ENCODE results near the gene SPINT4.
"Not testable (repeated sequence)": the region's sequence is repeated elsewhere in the genome, so short reads cannot be mapped to it uniquely, and the experiment has no call there.

SPINT4 gene

DNA sequence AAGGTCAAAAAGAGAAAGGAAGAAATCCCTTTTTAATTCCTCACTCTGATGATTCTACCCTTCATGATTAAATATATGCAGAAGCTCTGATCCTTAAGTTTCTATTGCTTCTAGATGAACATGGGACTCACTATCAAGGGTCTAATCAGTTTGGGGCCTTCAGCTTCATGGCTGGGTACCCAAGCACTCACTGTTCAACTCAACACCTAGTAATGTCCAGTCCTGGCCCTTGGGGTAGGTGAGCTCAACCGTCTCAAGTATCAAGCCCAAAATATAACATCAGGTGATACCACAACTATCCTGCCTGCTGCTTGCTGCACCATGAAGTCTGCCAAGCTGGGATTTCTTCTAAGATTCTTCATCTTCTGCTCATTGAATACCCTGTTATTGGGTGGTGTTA lies at the start of gene SPINT4:
Gene SPINT4 (plus strand): TSS at position 301 of the 400 bp plus-strand sequence. CDS start 21 bp downstream, at position 322.
- no peak for DNase-seq (ENCODE audit: low read depth, low spot score)

DNA sequence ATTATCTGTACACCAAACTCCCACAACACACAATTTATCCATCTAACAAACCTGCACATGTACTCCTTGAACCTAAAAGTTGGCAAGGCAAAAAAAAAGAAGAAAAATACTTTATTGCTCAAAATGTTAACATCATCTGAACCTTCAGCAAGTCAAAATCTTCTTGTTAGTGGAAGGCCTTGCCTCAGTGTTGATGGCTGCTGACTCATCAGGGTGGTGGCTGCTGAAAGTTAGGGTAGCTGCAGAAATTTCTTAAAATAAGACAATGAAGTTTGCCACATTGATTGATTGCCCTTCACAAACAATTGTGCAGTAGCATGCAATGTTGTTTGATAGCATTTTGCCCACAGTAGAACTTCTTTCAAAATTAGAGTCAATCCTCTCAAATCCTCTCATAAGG lies 49.4 kb upstream of the SPINT4 start:
- DNase-seq (ENCODE audit: low read depth, low spot score) = no peak

DNA sequence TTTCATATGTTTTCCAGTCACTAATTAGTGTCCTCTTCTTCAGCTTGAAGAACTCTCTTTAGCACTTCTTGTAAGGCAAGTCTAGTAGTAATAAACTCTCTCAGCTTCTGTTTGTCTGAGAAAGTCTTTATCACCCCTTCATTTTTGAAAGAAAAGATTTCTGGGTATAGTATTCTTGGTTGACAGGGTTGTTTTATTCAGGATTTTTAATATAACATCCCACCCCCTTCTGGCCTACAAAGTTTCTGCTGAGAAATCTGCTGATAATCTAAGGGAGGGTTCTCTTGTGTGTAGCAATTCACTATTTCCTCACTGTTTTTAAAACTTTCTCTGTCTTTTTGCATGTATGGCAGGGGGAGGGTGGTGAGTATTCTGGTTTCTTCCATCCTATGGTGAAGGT lies 42.5 kb upstream of the SPINT4 start:
- DNase-seq (ENCODE audit: low read depth, low spot score) = no peak

DNA sequence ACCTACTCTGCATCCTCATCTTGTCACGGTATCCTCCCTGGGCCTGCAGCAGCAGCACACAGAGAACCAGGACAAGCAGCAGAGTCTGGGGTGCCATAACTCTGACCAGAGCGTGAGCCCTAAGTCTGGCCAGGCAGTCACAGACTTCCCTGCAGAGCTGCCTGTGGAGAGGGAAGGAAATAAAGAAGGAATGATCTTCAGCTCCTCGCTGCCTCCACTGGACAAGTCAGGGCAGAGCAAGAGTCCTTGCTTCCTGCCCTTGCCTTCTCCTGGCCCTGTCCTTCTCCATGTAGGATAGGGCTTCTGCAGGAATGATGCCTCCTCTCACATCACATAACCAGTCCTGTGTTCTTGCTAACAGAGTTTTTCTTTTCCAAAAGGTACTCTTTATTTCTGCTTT lies 36.3 kb upstream of the SPINT4 start:
- DNase-seq (ENCODE audit: low read depth, low spot score) = no peak

DNA sequence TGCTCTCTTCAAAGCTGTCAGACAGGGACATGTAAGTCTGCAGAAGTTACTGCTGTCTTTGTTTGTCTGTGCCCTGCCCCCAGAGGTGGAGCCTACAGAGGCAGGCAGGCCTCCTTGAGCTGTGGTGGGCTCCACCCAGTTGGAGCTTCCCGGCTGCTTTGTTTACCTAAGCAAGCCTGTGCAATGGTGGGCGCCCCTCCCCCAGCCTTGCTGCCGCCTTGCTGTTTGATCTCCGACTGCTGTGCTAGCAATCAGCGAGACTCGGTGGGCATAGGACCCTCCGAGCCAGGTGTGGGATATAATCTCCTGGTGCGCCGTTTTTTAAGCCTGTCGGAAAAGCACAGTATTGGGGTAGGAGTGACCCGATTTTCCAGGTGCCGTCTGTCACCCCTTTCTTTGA lies 28.8 kb upstream of the SPINT4 start:
- not testable (repeated sequence) for DNase-seq (ENCODE audit: low read depth, low spot score)

DNA sequence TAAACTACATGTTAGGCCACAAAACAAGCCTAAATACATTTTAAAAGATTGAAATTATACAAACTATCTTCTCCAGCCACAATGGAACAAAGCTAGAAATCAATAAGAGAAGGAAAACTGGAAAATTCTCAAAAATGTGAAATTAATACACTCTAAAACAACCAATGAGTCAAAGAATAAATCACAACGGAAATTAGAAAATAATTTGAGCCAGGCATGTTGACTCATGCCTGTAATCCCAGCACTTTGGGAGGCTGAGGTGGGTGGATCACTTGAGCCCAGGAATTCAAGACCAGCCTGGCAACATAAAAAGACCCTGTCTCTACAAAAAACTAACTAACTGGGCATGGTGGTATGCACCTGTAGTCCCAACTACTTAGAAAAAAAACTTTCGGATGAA lies 26.7 kb upstream of the SPINT4 start:
- no peak for DNase-seq (ENCODE audit: low read depth, low spot score)

DNA sequence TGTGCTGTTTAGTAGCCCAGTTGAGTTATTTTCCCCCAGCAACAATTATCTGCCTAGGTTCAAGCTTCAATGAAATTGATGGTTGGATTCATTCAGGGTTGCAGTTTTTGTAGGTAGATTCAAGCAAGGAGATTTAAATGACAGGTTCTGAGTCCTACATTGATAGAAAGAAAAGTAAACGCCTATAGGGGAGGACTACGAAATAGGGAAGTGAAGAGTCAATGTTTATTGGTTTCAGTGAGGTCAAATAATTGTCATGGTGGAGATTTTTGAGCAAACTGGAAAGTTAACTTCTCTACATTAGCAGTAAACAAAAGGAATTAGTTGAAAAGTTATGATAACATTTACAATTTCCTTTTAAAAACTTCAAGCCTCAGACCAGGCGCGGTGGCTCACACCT lies 21.0 kb upstream of the SPINT4 start:
- no peak for DNase-seq (ENCODE audit: low read depth, low spot score)

DNA sequence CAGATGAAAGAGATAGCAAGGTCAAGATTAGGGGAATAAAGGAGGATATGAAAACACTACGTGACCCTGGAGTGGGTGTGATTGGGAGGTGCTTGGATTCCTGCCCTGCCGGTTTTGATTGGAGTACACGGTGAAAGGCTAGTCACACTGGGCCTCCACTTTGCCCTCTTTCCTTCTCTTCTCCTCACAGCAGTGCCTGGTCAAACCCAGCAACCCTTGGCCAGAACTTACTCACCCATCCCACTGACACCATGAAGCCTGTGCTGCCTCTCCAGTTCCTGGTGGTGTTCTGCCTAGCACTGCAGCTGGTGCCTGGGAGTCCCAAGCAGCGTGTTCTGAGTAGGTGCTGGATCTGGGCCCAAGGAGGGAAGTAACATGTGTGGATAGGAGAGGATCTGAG lies 20.3 kb upstream of the SPINT4 start, which contains the start of gene WFDC13:
Gene WFDC13 (plus strand): TSS at position 166 of the 400 bp plus-strand sequence. CDS start 86 bp downstream, at position 252.
- no peak for DNase-seq (ENCODE audit: low read depth, low spot score)

DNA sequence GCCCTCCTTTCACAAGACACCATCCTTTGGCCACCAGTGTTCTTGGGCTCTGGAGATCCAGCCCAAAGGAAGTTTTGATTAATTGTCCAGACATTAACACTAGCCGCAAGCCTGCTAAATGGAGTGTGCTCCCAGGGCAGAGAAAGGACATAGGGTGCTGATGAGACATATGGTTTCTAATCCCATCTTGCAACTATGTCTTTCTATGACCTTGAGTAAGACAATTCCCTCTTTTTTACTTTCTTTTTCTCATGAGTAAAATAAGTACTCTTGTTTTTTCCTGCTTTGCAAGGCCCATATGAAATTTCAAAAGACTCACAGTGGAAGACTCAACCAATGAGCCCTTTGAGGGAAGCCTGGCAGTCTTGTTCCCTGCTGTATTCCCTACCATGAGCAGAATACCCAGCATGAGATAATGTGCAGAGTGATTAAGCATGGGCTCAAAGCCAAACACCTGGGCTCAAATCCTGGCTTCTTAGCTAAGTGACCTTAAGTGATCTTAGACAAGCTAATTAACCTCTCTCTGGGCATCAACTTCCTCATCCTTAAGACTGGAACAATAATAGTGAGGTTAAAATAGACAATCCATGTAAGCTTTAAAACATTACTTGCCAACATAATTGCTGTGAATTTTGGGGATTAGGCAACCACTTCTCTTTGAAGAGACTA lies 17.0 kb upstream of the SPINT4 start, which contains the start of gene WFDC10B:
Gene WFDC10B (minus strand): TSS at position 51 of the 669 bp plus-strand sequence. CDS start 19,027 bp downstream, outside the sequence.
- no peak for DNase-seq (ENCODE audit: low read depth, low spot score)

DNA sequence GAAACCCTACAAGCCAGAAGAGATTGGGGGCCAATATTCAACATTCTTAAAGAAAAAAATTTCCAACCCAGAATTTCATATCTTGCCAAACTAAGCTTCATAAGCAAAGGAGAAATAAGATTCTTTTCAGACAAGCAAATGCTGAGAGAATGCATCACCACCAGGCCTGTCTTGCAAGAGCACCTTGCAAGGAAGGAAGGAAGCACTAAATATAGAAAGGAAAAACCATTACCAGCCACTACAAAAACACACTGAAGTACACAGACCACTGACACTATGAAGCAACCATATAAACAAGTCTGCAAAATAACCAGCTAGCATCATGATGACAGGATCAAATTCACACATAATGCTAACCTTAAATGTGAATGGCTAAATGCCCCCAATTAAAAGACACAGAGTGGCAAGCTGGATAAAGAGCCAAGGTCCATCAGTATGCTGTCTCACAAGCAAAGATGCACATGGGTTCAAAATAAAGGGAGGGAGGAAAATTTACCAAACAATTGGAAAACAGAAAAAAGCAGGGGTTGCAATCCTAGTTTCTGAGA lies 5.9 kb upstream of the SPINT4 start:
- not testable (repeated sequence) for DNase-seq (ENCODE audit: low read depth, low spot score)

DNA sequence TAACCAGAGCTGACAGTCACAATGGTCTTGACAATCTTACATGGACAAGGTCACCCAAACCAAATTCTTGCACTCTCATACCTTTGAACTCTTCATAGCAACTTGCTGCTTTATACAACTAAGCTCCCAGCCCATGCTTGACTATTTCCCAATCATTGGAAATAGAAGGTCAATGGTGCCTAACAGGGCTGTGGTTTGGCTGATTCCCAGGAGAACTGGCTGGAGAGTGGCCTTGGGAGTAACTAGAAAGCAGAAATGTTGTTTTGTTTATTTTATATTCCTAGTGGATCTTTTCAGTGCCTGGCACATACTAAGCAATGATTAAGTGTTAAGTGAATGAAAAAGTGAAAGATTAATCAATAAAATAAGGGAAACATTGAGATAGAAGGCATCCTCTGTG lies 3.0 kb downstream of the SPINT4 start:
- DNase-seq (ENCODE audit: low read depth, low spot score) = no peak

DNA sequence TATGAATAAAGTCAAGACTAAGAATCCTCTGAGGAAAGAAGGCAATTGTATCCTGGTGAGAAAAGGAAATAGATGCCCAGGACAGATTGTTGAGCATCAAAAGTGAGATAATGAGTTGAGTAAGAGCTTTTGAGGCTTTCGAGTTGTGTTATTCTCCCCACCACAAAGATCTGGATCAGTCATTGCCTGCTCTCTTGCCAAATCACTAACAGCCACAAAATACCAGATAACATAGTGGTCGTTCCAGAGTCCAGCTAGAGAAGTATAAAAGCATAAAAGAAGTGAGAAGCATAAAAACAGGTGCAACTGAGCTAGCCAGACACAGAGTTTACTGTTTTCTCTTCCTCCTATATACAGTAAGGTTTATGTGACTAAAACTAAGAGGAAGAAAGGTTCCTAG lies 4.9 kb downstream of the SPINT4 start:
- peak; percentile 13 for DNase-seq (ENCODE audit: low read depth, low spot score)

DNA sequence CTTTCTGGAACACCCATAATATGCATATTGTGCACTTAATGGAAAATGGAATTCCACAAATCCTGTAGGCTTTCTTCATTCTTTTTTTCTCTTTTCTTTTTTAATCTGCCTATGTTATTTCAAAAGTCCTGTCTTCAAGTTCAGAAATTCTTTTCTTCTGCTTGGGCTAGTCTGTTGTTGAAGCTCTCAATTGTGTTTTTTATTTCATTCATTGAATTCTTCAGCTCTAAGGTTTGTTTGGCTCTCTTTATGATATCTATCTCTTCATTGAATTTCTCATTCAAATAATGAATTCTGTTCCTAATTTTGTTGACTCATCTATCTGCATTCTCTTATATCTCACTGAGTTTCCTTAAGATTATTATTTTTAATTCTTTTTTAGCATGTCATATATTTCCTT lies 10.1 kb downstream of the SPINT4 start:
- no peak for DNase-seq (ENCODE audit: low read depth, low spot score)

DNA sequence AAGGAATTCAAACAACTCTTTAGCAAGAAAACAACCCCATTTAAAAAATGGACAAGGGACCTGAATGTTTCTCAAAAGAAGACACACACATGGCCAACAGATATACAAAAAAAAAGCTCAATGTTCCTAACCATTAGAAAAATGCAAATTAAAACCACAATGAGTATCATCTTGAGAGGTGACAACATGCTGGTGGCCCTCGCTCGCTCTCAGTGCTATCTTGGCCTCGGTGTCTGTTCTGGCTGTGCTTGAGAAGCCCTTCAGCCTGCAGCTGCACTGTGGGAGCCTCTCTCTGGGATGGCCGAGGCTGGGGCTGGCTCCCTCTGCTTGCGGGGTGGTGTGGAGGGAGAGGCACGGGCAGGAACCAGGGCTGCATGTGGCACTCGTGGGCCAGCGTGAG lies 13.4 kb downstream of the SPINT4 start:
- DNase-seq (ENCODE audit: low read depth, low spot score) = no peak

DNA sequence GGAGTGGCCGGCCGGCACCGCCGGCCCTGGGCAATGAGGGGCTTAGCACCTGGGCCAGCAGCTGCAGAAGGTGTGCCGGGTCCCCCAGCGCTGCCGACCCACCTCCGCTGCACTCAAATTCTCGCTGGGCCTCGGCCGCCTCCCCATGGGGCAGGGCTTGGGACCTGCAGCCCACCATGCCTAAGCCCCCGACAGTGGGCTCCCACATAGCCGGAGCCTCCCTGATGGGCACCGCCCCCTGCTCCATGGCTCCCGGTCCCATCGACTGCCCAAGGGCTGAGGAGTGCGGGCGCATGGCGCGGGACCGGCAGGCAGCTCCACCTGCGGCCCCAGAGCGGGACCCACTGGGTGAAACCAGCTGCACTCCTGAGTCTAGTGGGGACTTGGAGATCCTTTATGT lies 13.8 kb downstream of the SPINT4 start:
- DNase-seq (ENCODE audit: low read depth, low spot score) = no peak

DNA sequence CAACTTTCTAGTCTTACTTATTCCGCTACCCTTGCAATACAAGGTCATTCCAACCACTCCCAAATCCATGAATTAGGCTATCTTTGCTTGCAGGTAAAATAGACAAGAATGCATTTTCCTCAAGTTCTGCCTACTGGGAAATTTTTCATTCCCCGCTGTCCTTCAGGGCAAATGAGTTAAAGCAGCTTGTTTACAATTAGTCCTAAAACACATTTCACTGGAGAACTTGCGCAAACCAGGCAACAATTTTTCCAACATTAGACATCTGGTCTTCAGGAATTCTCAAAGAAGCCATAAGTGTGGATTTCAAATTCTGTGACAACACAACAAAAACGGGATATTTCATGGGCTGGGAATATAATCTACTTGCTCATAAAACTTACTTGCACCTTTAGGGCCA lies 20.4 kb downstream of the SPINT4 start:
- DNase-seq (ENCODE audit: low read depth, low spot score) = no peak

DNA sequence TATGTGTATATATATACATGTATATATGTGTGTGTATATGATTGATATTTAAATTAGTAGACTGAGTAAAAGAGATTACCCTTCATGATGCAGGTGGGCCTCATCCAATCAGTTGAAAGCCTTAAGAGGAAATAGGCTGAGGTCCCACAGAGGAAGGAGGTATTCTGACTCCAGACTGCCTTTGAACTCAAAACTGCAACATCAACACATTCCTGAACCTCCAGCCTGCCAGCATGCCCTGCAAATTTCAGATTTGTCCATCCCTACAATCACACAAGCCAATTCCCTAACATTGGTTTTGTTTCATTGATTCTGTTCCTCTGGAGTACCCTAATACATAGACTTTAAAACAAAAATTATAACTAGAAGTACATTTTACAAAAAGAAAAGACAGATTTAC lies 22.9 kb downstream of the SPINT4 start:
- DNase-seq (ENCODE audit: low read depth, low spot score) = no peak

DNA sequence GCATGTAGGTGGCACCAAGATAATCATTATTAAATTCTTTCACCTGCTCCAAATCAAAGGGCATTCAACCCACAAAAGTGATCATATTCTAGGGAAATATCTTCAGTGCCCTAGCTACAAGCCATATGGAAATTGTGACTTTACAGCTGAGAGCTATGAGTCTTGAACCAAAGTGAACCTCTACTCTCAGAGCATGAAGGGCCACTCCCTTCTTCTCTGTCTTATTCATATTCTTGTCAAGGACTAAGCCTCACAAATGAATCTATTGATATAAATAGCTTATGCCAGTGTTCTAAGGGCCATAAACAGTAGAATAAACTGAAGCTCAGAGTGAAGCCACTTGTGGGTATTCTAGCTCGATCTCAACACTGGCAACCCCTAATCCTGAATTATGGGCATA lies 29.6 kb downstream of the SPINT4 start:
- DNase-seq (ENCODE audit: low read depth, low spot score) = no peak

DNA sequence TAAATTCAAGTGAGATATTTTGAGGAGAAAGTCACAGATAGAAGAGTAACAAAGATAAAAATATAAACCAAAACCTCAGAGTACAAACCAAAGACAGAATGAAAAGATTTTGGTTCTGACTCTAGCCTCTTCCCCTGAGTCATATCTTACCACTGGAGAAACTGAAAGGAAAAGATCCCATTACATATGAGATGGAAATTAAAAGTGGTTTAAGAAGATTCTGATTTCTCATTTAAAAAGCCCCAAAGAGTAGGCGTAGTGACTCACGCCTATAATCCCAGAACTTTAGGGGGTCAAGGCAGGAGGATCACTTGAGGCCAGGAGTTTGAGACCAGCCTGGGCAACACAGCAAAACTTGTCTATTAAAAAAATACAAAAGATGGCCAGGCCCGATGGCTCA lies 30.6 kb downstream of the SPINT4 start:
- no peak for DNase-seq (ENCODE audit: low read depth, low spot score)

DNA sequence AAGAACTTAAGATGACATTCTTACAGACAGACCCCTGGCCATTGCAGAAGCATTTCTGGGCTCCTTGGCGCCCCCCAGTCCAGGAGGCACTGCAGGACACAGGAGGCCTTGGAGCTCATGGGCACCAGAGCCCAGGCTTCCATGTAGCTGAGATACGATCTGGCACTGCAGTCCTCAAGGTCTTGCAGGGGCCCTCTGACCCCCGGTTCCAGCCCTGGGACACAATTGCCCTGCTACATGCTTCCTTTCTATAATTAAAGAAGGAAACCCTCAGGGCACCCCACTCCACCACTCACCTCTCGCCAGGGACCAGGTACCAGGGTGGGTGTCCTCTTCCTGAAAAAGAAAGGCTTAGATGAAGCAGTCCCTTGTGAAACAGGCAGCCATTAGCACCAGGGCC lies 35.9 kb downstream of the SPINT4 start:
- no peak for DNase-seq (ENCODE audit: low read depth, low spot score)

DNA sequence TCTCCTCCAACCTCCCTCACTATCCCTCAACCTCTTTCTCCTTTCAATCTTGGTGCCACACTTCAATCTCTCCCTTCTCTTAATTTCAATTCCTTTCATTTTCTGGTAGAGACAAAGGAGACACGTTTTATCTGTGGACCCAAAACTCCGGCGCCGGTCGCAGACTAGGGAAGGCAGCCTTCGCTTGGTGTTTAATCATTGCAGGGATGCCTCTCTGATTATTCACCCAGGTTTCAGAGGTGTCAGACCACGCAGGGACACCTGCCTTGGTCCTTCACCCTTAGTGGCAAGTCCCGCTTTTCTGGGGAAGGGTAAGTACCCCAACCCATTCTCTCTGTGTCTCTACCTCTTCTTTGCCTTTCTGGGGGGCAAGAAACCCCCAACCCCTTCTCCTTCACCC lies 37.8 kb downstream of the SPINT4 start:
- not testable (repeated sequence) for DNase-seq (ENCODE audit: low read depth, low spot score)

DNA sequence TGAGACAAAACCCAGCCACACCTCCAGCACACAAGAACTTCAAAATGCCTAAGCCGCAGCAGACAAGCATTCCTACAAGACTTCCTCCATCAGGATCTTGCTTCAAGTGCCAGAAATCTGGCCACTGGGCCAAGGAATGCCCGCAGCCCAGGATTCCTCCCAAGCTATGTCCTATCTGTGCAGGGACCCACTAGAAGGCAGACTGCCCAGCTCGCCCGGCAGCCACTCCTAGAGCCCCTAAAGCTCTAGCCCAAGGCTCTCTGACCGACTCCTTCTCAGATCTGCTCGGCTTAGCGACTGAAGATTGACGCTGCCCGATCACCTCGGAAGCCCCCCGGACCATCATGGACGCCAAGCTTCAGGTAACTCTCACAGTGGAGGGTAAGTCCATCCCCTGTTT lies 39.8 kb downstream of the SPINT4 start:
- DNase-seq (ENCODE audit: low read depth, low spot score) = not testable (repeated sequence)

DNA sequence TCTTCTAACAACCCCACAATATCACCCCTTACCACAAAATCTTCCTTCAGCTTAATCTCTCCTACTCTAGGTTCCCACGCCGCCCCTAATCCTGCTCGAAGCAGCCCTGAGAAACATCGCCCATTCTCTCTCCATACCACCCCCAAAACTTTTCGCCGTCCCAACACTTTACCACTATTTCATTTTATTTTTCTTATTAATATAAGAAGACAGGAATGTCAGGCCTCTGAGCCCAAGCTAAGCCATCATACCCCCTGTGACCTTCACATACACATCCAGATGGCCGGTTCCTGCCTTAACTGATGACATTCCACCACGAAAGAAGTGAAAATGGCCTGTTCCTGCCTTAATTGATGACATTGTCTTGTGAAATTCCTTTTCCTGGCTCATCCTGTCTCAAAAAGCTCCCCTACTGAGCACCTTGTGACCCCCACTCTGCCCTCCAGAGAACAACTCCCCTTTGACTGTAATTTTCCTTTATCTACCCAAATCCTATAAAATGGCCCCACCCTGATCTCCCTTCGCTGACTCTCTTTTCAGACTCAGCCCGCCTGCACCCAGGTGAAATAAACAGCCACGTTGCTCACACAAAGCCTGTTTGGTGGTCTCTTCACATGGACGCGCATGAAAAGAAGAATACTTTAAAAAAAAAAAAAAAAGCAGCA lies 42.6 kb downstream of the SPINT4 start:
- not testable (repeated sequence) for DNase-seq (ENCODE audit: low read depth, low spot score)
